Thoracic aorta (tissue), 2 donors: ENCODE data around the gene SH3RF2. TPM values are rescaled to one million over a fixed set of nuclear protein-coding genes. Genes with fewer than 3 reads are reported as not detected.
"Not testable (repeated sequence)": the region's sequence is repeated elsewhere in the genome, so short reads cannot be mapped to it uniquely, and the experiment has no call there.

ENCODE experiments used
- ATAC-seq: fragments of 150-250 bp; one replicate; pipeline ENCODE4 v1.8.0; 2017; ENCODE audit warnings: low read depth; ENCODE audit not compliant: insufficient number of reproducible peaks, low FRiP score
- DNase-seq: peaks from one replicate; pipeline ENCODE4 v3.0.0-alpha.2; 2020; ENCODE audit warnings: low spot score
- H3K27ac ChIP-seq, 2 donors: fragments of 200-600 bp; sonication (generic); 1 replicate in 1 of 2; 2 replicates in 1 of 2; pipeline ENCODE4 v1.5.1; 2016; ENCODE audit warnings: mild to moderate bottlenecking in 2 of 2, moderate library complexity in 2 of 2
- H3K27me3 ChIP-seq: fragments of 200-600 bp; sonication (generic); replicated peaks from 2 replicates; pipeline ENCODE4 v1.6.0; 2016; ENCODE audit warnings: mild to moderate bottlenecking; ENCODE audit not compliant: insufficient read depth
- H3K36me3 ChIP-seq: fragments of 200-600 bp; sonication (generic); one replicate; pipeline ENCODE4 v1.5.1; 2016
- H3K4me1 ChIP-seq, 2 donors: fragments of 200-600 bp; sonication (generic); 1 replicate in 1 of 2; 2 replicates in 1 of 2; pipeline versions ENCODE4 v1.5.1 to v1.6.0; 2016; ENCODE audit warnings: low read depth in 2 of 2, mild to moderate bottlenecking in 1 of 2; ENCODE audit not compliant: control insufficient read depth in 1 of 2
- H3K4me3 ChIP-seq: fragments of 200-600 bp; sonication (generic); 2 replicates; pipeline ENCODE4 v1.5.1; 2016; ENCODE audit warnings: mild to moderate bottlenecking
- H3K9me3 ChIP-seq: fragments of 200-600 bp; sonication (generic); 2 replicates; pipeline ENCODE4 v1.5.1; 2016
- total RNA-seq, 2 donors: library from RNA; depleted of rRNA; stranded (reverse); fragments of >200 nt; gene quantifications; one replicate each; pipeline versions ENCODE4 v1.1.0 to v1.2.3, GENCODE V29; 2016
- TF ChIP-seq, protein P1 (sequence below): fragments of 200-600 bp; sonication (generic); IDR thresholded peaks from one replicate; pipeline ENCODE4 v1.5.1; 2019; ENCODE audit warnings: antibody characterized with exemption

SH3RF2 gene
- total RNA-seq, 2 donors from 2014 or later: 8.1 to 16.4 TPM

DNA sequence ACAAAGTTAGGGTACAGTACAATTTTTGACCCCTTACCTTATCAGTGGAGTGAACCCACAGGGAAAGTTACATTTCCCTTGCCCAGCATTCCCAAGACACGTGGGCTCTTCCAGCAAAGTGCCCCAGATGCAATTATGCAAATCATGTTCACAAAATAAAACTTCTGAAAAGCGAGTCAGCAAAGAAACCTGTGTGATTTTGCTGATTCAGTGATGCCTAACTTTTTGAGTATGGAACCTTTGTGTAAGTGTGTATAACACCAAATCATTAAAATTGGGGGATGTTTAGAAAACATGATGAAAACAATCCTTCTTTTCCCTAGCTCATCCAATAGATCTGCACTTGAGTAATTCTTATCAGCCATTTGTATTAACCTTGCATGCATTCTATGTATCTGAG, 52.6 kb downstream of the SH3RF2 start:
- no peak overlapping the region for H3K4me3 ChIP-seq
- TF ChIP-seq, protein P1, sequence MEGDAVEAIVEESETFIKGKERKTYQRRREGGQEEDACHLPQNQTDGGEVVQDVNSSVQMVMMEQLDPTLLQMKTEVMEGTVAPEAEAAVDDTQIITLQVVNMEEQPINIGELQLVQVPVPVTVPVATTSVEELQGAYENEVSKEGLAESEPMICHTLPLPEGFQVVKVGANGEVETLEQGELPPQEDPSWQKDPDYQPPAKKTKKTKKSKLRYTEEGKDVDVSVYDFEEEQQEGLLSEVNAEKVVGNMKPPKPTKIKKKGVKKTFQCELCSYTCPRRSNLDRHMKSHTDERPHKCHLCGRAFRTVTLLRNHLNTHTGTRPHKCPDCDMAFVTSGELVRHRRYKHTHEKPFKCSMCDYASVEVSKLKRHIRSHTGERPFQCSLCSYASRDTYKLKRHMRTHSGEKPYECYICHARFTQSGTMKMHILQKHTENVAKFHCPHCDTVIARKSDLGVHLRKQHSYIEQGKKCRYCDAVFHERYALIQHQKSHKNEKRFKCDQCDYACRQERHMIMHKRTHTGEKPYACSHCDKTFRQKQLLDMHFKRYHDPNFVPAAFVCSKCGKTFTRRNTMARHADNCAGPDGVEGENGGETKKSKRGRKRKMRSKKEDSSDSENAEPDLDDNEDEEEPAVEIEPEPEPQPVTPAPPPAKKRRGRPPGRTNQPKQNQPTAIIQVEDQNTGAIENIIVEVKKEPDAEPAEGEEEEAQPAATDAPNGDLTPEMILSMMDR: no peak
- no peaks in the 10 kb centered on the region for H3K9me3 ChIP-seq
- no peaks in the 10 kb centered on the region for H3K27me3 ChIP-seq
- no peak overlapping the region for H3K27ac ChIP-seq
- H3K36me3 ChIP-seq: no peaks in the 10 kb centered on the region
- H3K4me1 ChIP-seq: no peaks in the 10 kb centered on the region
- no peak for DNase-seq
- ATAC-seq: no peak

DNA sequence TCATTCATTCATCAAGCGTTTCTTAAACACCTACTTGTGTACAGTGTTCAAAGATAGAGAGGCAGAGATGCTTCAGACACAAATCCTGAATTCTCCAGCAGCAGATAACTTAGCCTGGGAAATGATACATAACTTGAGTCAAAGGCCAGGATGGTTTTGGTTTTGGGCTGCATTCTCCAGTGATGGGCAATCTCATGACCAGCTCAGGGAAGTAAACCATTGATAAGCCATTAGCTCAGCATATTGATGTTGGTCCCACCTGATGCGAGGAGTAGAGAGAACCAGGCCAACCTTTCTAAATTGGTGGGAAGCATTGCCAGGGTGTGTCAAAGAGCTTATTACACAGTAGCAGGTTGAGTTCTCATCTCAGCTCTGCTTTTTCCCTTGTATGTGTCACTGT, 53.0 kb downstream of the SH3RF2 start:
- no peak for DNase-seq
- no peak for ATAC-seq
- no peaks in the 10 kb centered on the region for H3K4me1 ChIP-seq
- no peak overlapping the region for H3K27ac ChIP-seq
- TF ChIP-seq, protein P1: no peak
- H3K36me3 ChIP-seq: no peaks in the 10 kb centered on the region
- H3K27me3 ChIP-seq: no peaks in the 10 kb centered on the region
- H3K4me3 ChIP-seq: no peak overlapping the region
- H3K9me3 ChIP-seq: no peaks in the 10 kb centered on the region

DNA sequence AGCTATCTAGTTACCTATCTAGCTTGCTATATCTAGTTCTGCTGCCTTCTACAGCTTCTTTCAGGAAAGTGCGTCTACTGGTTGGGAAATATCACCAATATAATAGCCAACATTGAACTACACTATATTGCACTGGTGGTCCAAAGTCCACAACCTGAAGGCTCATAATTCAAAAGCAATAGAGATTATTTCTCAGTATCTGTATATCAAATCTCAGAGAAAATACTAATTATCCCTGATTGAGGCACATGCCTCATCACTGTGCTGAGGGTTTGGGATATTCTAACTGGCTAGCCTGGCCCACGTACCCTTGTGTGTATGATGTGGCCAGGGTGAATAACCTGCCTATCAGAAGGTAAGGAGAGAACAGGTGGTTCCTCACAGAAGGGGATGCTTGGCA, 53.8 kb downstream of the SH3RF2 start:
- ATAC-seq: no peak
- no peaks in the 10 kb centered on the region for H3K9me3 ChIP-seq
- no peaks in the 10 kb centered on the region for H3K36me3 ChIP-seq
- no peak overlapping the region for H3K27ac ChIP-seq
- no peak overlapping the region for H3K4me3 ChIP-seq
- TF ChIP-seq, protein P1: no peak
- no peaks in the 10 kb centered on the region for H3K27me3 ChIP-seq
- no peak for DNase-seq
- no peaks in the 10 kb centered on the region for H3K4me1 ChIP-seq

DNA sequence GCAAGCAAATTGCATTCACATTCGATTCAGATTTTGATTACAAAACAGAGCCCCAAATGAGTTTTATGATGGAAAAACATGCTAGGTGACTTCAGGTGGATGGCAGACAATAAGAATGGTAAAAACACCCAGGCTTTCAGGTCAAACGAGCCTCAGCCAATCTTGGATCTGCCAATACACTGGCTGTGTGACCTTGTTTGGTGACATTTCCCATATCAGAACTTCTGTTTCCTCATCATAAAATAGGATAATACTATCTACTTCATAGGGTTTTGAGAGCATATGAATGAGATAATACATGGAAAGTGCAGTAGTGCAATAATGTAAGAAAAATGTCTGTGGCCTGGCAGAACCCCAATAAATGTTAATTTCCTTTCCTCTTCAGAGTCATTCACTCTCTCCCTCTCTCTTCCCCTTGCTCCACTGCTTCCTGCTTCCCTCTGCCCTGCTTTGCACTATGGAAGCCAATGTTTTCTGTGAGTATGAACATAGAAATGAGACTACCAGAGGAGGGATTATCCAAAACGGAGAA, 54.7 kb downstream of the SH3RF2 start:
- Histone ChIP-seq H3K4me3 (no peak overlapping the region), H3K36me3 (no peaks in the 10 kb centered on the region), H3K27ac (no peak overlapping the region), H3K9me3 (no peaks in the 10 kb centered on the region), H3K4me1 (no peaks in the 10 kb centered on the region), H3K27me3 (no peaks in the 10 kb centered on the region)
- ATAC-seq (no peak), DNase-seq (no peak)
- TF ChIP-seq, protein P1: no peak

DNA sequence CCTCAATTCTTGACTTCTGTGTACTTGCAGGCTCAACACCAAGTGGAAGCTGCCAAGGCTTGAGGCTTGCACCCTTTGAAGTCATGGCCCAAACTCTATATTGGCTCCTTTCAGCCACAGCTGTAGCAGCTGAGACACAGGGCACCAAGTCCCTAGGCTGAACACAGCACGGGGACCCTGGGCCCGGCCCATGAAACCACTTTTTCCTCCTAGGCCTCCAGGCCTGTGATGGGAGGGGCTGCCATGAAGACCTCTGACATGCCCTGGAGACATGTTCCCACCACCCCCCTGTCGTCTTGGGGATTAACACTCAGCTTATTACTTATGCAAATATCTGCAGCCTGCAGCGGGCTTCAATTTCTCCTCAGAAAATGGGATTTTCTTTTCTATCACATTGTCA, 57.2 kb downstream of the SH3RF2 start:
- not testable (repeated sequence) for H3K9me3 ChIP-seq, H3K4me3 ChIP-seq, H3K36me3 ChIP-seq, ATAC-seq, DNase-seq, H3K4me1 ChIP-seq, H3K27ac ChIP-seq, H3K27me3 ChIP-seq

DNA sequence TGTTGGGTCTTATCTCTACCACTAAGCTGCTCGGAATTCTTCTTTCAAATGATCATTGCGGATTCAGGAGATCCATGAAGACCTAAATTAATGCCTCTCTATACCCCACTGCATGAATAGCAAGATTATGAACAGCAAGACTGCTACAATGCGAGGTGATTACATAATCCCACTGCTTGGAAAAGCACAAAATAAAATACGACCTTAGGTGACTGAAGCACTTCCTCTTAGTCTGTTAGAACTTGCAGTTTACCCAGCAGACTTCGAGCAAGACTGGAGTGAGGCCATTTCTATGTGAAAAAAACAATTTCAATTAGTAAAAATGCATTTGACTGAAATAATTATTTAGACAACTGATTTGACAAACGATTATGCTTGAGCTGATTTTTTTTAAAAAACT, 59.8 kb downstream of the SH3RF2 start:
- H3K27me3 ChIP-seq: no peaks in the 10 kb centered on the region
- H3K36me3 ChIP-seq: no peaks in the 10 kb centered on the region
- DNase-seq: no peak
- ATAC-seq: no peak
- TF ChIP-seq, protein P1: no peak
- H3K9me3 ChIP-seq: no peaks in the 10 kb centered on the region
- no peaks in the 10 kb centered on the region for H3K4me1 ChIP-seq
- no peak overlapping the region for H3K27ac ChIP-seq
- H3K4me3 ChIP-seq: no peak overlapping the region
